ENCODE measurements around the gene NBPF8. TPM values are rescaled to one million over a fixed set of nuclear protein-coding genes. Genes with fewer than 3 reads are reported as not detected.
"Not testable (repeated sequence)": the region's sequence is repeated elsewhere in the genome, so short reads cannot be mapped to it uniquely, and the experiment has no call there.

NBPF8 gene
- total RNA-seq = 12.7 and 15.4 TPM in 2 replicates

DNA sequence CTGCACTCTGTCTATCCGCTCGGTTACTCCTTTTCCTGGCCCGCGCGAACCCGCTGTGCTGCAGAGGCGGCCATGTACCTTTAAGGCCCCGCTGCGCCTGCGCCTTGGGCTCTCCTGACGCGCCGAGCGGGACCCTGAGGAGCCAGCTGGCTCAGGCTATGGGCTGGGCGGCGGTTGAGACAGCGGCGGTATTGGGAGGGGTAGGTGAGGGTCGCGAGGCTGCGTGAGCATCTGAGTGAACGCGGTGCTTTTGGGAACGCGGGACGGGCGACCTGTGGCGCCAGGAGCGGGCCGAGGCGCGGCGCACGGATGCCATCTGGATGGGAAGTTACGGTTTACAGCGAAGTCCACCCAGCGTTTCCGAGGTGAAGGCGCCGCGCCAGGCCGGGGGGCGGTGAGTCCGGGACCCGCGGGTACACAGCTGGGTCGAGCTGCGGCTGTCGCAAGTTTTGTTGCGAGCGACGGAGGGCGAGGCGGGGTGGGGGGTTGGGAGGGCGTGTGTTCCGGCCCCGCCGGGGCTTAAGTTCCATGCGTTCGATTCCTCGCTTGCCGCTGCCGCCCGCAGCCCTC is at the start of gene NBPF8:
Gene NBPF8 (plus strand): TSS at position 125 of the 570 bp plus-strand sequence. CDS start 21,488 bp downstream, outside the sequence.
- peak within 1 kb of the TSS; percentile 51 for H3K4me3 ChIP-seq (ENCODE audit: low read depth, low read length)
- DNase-seq (ENCODE audit: low read depth); H3K36me3 ChIP-seq (ENCODE audit: control insufficient read depth, insufficient read depth, low read length); H3K27me3 ChIP-seq (ENCODE audit: control insufficient read depth, insufficient read depth, low read length): not testable (repeated sequence)

DNA sequence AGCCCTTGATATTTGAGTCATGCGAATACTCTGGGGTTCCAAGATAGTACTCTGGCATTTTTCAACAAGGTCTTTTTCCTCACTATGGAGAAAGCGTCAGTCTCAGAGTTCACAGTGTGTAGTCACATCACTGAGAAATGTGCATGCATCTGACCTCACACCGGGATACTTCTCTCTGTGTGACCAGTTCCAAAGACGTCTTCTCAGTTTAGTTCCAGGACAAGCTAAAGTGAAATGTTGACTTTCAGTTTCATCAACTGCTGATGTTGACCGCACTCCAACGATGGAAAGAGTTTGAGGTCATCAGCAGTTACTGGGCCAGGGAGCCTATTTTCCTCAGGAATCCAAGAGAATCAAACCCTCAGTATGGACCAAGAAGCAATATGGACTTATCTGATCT is 47.1 kb upstream of the NBPF8 start:
- not testable (repeated sequence) for H3K36me3 ChIP-seq (ENCODE audit: control insufficient read depth, insufficient read depth, low read length); DNase-seq (ENCODE audit: low read depth); H3K27me3 ChIP-seq (ENCODE audit: control insufficient read depth, insufficient read depth, low read length); H3K4me3 ChIP-seq (ENCODE audit: low read depth, low read length)

GRCh38 chr1:120386651-120387050 is 28.2 kb upstream of the NBPF8 start:
- H3K36me3 ChIP-seq (ENCODE audit: control insufficient read depth, insufficient read depth, low read length); DNase-seq (ENCODE audit: low read depth); H3K4me3 ChIP-seq (ENCODE audit: low read depth, low read length); H3K27me3 ChIP-seq (ENCODE audit: control insufficient read depth, insufficient read depth, low read length): not testable (repeated sequence)

DNA sequence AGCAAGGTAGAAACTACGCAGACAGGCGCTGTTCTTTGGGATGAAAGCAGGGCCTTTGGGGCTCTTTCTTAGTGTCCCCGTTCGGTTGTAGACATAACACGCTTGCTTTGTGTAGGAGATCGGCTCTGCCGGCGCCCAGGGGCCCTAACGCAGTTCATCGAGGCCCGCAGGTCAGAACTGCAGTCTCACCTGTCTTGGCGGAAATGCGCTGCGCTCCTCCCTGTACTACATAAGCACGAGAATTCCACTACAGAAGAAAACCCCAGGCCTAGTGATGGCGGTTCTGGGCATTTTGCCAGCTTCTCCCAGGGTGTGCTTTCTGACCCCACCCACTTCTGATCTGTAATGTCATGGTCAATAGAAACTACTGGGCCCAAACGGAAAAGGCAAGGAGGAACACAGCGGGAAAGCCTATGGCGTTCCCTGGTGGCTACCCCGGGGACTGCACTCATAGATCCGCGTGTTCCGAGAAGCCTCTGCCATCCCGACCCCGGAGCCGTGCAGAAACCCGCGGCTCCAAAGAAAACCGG is 26.2 kb upstream of the NBPF8 start:
- not testable (repeated sequence) for H3K36me3 ChIP-seq (ENCODE audit: control insufficient read depth, insufficient read depth, low read length); H3K4me3 ChIP-seq (ENCODE audit: low read depth, low read length); DNase-seq (ENCODE audit: low read depth); H3K27me3 ChIP-seq (ENCODE audit: control insufficient read depth, insufficient read depth, low read length)

- H3K27me3 ChIP-seq (ENCODE audit: control insufficient read depth, insufficient read depth, low read length); H3K4me3 ChIP-seq (ENCODE audit: low read depth, low read length); DNase-seq (ENCODE audit: low read depth); H3K36me3 ChIP-seq (ENCODE audit: control insufficient read depth, insufficient read depth, low read length): not testable (repeated sequence)
These were observed 23.5 kb upstream of the NBPF8 start for GRCh38 chr1:120391365-120391764.

GRCh38 chr1:120393316-120394232 is 21.3 kb upstream of the NBPF8 start:
- not testable (repeated sequence) for H3K36me3 ChIP-seq (ENCODE audit: control insufficient read depth, insufficient read depth, low read length)

GRCh38 chr1:120405348-120405747 is 9.5 kb upstream of the NBPF8 start:
- not testable (repeated sequence) for DNase-seq (ENCODE audit: low read depth); H3K27me3 ChIP-seq (ENCODE audit: control insufficient read depth, insufficient read depth, low read length); H3K36me3 ChIP-seq (ENCODE audit: control insufficient read depth, insufficient read depth, low read length); H3K4me3 ChIP-seq (ENCODE audit: low read depth, low read length)

More at GRCh38 chr1:120393316-120394232, 21.3 kb upstream of the NBPF8 start:
- not testable (repeated sequence) for H3K4me3 ChIP-seq (ENCODE audit: low read depth, low read length); DNase-seq (ENCODE audit: low read depth); H3K27me3 ChIP-seq (ENCODE audit: control insufficient read depth, insufficient read depth, low read length)

DNA sequence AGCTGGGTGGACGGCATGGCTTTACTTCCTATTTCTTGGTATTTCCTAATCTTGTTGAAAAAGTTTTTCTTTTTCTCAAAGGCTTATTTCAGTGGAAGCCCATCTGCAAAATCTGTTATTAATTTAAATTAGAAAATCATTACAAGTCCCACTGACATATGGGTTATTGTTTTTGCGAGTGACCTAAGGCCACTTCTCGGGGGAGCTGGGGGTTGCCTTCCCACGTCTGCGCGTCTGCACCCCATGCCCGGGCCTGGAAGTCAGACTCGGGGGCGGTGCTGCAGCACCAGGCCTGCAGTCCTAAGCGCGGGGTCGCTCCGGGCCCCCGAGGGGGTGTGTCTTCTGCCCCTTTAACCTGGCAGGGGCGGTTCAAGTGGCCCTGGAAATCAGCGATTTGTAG is 384 bp upstream of the NBPF8 start:
- H3K4me3 ChIP-seq (ENCODE audit: low read depth, low read length) = peak overlapping the region; percentile 9
- not testable (repeated sequence) for DNase-seq (ENCODE audit: low read depth); H3K27me3 ChIP-seq (ENCODE audit: control insufficient read depth, insufficient read depth, low read length); H3K36me3 ChIP-seq (ENCODE audit: control insufficient read depth, insufficient read depth, low read length)

DNA sequence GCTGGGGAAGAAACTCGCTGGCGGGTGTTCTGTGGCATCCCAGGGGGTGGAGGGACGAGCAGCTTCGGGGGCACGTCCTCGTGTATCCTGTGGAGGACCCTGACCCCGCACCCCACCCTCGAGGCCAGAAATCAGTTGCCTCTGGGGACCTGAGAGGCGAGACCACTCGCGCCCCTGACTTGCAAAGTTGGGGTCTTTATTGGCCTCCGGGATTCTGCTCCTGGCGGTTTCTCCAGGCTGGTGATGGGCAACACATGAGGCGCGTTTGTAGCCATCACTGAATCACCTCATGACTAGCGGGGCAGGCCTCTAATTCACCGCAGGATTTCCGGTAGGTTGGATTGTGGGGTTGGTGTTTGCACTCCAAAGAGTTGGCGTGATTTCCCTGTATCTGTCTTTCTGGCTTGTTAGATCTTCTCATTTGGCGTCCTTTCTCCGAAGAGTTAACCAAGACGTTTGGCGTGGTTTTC is 692 bp downstream of the NBPF8 start:
- H3K4me3 ChIP-seq (ENCODE audit: low read depth, low read length) = peak overlapping the region; percentile 51
- H3K36me3 ChIP-seq (ENCODE audit: control insufficient read depth, insufficient read depth, low read length); H3K27me3 ChIP-seq (ENCODE audit: control insufficient read depth, insufficient read depth, low read length); DNase-seq (ENCODE audit: low read depth): not testable (repeated sequence)

GRCh38 chr1:120425063-120425462 is 10.2 kb downstream of the NBPF8 start:
- not testable (repeated sequence) for H3K36me3 ChIP-seq (ENCODE audit: control insufficient read depth, insufficient read depth, low read length); H3K27me3 ChIP-seq (ENCODE audit: control insufficient read depth, insufficient read depth, low read length)

GRCh38 chr1:120431626-120432025 is 16.8 kb downstream of the NBPF8 start:
- H3K36me3 ChIP-seq (ENCODE audit: control insufficient read depth, insufficient read depth, low read length) = not testable (repeated sequence)

More at GRCh38 chr1:120425063-120425462, 10.2 kb downstream of the NBPF8 start:
- not testable (repeated sequence) for H3K4me3 ChIP-seq (ENCODE audit: low read depth, low read length); DNase-seq (ENCODE audit: low read depth)

GRCh38 chr1:120433831-120434230 is 19.0 kb downstream of the NBPF8 start:
- not testable (repeated sequence) for H3K36me3 ChIP-seq (ENCODE audit: control insufficient read depth, insufficient read depth, low read length); DNase-seq (ENCODE audit: low read depth); H3K27me3 ChIP-seq (ENCODE audit: control insufficient read depth, insufficient read depth, low read length); H3K4me3 ChIP-seq (ENCODE audit: low read depth, low read length)

More at GRCh38 chr1:120431626-120432025, 16.8 kb downstream of the NBPF8 start:
- H3K27me3 ChIP-seq (ENCODE audit: control insufficient read depth, insufficient read depth, low read length); H3K4me3 ChIP-seq (ENCODE audit: low read depth, low read length); DNase-seq (ENCODE audit: low read depth): not testable (repeated sequence)

DNA sequence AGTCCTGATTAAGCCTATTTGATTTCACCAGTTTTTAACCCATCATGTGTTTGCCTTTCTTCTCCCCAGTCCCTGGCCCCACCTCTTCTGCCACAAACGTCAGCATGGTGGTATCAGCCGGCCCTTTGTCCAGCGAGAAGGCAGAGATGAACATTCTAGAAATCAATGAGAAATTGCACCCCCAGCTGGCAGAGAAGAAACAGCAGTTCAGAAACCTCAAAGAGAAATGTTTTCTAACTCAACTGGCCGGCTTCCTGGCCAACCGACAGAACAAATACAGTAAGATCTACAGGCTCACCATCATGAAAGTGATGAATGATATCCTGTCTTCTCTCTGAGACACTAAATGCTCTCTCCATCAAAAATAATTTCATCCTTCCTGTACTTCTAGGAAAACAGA is 34.3 kb downstream of the NBPF8 start:
- H3K36me3 ChIP-seq (ENCODE audit: control insufficient read depth, insufficient read depth, low read length); H3K27me3 ChIP-seq (ENCODE audit: control insufficient read depth, insufficient read depth, low read length); DNase-seq (ENCODE audit: low read depth); H3K4me3 ChIP-seq (ENCODE audit: low read depth, low read length): not testable (repeated sequence)
